ENCODE measurements around the gene ETS1. TPM values are rescaled to one million over a fixed set of nuclear protein-coding genes. Genes with fewer than 3 reads are reported as not detected.
"Not testable (repeated sequence)": the region's sequence is repeated elsewhere in the genome, so short reads cannot be mapped to it uniquely, and the experiment has no call there.

ETS1 gene
- total RNA-seq, 1 donor from 2014 or later = 45.3 TPM

DNA sequence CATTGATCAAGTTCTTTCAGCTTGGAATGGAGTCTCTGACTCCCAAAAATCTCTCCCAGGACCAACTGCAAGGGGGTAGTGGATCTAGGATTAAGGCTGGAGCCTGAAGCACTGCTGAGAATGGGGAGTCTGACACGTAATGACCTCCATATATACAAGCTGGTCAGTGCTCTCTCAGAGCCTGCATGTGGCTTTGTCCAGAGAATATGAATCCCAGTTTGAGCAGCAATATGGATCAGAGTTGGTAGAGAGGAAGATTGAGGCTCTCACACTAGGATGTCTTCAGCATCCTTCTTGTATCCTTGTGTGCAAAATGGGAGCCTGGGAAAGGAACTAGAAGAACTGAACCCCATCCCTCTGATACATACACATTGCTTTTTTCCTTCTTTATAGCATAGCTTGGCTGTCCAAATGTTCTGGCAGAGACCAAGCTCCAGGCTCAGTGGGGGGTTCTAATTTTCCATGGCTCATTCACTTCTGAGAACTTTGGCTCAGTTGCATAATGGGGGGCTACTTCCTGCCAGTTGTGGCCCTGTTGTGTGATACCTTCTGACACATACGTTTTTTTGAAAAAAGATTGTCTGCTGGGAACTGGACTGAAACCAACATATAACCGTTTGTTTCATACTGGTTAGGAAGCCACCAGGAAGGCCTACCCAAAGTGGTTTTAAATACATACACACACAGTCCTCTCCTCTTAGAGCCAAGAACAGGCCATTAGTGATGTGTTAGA lies 138.2 kb downstream of the ETS1 start:
- Histone ChIP-seq H3K27me3 (ENCODE audit: low read depth) (no peaks in the 10 kb centered on the region), H3K9me3 (replicated peaks) (peaks cover 7% of the 10 kb centered on the region), H3K36me3 (no peaks in the 10 kb centered on the region), H3K4me1 (peaks cover 30% of the 10 kb centered on the region), H3K4me3 (no peak overlapping the region), H3K27ac (replicated peaks) (no peak overlapping the region)
- TF ChIP-seq, protein P1, sequence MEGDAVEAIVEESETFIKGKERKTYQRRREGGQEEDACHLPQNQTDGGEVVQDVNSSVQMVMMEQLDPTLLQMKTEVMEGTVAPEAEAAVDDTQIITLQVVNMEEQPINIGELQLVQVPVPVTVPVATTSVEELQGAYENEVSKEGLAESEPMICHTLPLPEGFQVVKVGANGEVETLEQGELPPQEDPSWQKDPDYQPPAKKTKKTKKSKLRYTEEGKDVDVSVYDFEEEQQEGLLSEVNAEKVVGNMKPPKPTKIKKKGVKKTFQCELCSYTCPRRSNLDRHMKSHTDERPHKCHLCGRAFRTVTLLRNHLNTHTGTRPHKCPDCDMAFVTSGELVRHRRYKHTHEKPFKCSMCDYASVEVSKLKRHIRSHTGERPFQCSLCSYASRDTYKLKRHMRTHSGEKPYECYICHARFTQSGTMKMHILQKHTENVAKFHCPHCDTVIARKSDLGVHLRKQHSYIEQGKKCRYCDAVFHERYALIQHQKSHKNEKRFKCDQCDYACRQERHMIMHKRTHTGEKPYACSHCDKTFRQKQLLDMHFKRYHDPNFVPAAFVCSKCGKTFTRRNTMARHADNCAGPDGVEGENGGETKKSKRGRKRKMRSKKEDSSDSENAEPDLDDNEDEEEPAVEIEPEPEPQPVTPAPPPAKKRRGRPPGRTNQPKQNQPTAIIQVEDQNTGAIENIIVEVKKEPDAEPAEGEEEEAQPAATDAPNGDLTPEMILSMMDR (IDR thresholded peaks at IDR 0.05; ENCODE audit: borderline replicate concordance) = no peak
- no peak for DNase-seq
- intact Hi-C loops (cut with micrococcal nuclease) = no loop called here

GRCh38 chr11:128448200-128448886 lies 139.0 kb downstream of the ETS1 start:
- TF ChIP-seq, protein P1 (IDR thresholded peaks at IDR 0.05; ENCODE audit: borderline replicate concordance) = no peak

DNA sequence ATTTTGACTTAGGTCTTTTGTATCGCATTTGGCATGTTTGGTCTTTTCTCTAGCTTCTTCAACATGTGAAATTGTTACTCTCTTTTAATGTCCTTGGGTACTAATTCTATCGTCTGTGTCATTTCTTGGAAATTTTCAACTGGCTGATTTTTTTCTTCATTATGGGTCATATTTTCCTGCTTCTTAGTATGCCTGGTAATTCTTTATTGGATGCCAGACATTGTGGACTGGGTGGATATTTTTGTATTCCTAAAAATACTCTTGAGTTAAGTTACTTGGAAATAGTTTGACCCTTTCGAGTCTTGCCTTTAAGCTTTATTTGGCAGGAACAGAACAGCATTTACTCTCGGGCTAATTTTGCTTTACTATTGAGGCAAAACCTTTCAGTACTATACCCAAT lies 140.1 kb downstream of the ETS1 start:
- no peak for DNase-seq
- peaks cover 7% of the 10 kb centered on the region for H3K9me3 ChIP-seq (replicated peaks)

More at GRCh38 chr11:128448200-128448886, 139.0 kb downstream of the ETS1 start:
- Histone ChIP-seq H3K27ac (replicated peaks) (no peak overlapping the region), H3K27me3 (ENCODE audit: low read depth) (no peaks in the 10 kb centered on the region), H3K4me3 (no peak overlapping the region), H3K4me1 (peaks cover 22% of the 10 kb centered on the region), H3K9me3 (replicated peaks) (peaks cover 7% of the 10 kb centered on the region), H3K36me3 (no peaks in the 10 kb centered on the region)
- intact Hi-C loops (cut with micrococcal nuclease) = no loop called here
- DNase-seq = no peak

DNA sequence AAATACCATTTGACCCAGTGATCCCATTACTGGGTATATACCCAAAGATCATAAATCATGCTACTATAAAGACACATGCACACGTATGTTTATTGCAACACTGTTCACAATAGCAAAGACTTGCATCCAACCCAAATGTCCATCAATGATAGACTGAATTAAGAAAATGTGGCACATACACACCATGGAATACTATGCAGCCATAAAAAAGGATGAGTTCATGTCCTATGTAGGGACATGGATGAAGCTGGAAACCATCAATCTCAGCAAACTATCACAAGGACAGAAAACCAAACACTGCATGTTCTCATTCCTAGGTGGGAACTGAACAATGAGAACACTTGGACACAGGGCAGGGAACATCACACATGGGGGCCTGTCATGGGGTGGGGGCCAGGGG lies 141.4 kb downstream of the ETS1 start:
- H3K36me3 ChIP-seq; H3K4me1 ChIP-seq; H3K9me3 ChIP-seq (replicated peaks); intact Hi-C loops (cut with micrococcal nuclease); H3K27me3 ChIP-seq (ENCODE audit: low read depth); H3K4me3 ChIP-seq; DNase-seq; H3K27ac ChIP-seq (replicated peaks): not testable (repeated sequence)

More for the DNA sequence above, 140.1 kb downstream of the ETS1 start:
- no peaks in the 10 kb centered on the region for H3K27me3 ChIP-seq (ENCODE audit: low read depth)
- intact Hi-C loops (cut with micrococcal nuclease) = no loop called here
- TF ChIP-seq, protein P1 (IDR thresholded peaks at IDR 0.05; ENCODE audit: borderline replicate concordance) = no peak
- no peaks in the 10 kb centered on the region for H3K36me3 ChIP-seq
- no peak overlapping the region for H3K27ac ChIP-seq (replicated peaks)
- H3K4me3 ChIP-seq = no peak overlapping the region
- H3K4me1 ChIP-seq = peaks cover 10% of the 10 kb centered on the region

- TF ChIP-seq, protein P1 (IDR thresholded peaks at IDR 0.05; ENCODE audit: borderline replicate concordance) = no peak
- no peak for DNase-seq
- intact Hi-C loops (cut with micrococcal nuclease) = no loop called here
- Histone ChIP-seq H3K36me3 (no peaks in the 10 kb centered on the region), H3K27ac (replicated peaks) (no peak overlapping the region), H3K4me1 (peaks cover 4% of the 10 kb centered on the region), H3K4me3 (no peak overlapping the region), H3K27me3 (ENCODE audit: low read depth) (no peaks in the 10 kb centered on the region), H3K9me3 (replicated peaks) (no peaks in the 10 kb centered on the region)
Observed at GRCh38 chr11:128437136-128437535, 150.2 kb downstream of the ETS1 start.

- Histone ChIP-seq H3K36me3 (no peaks in the 10 kb centered on the region), H3K9me3 (replicated peaks) (no peaks in the 10 kb centered on the region), H3K4me3 (no peak overlapping the region), H3K27ac (replicated peaks) (no peak overlapping the region), H3K27me3 (ENCODE audit: low read depth) (no peaks in the 10 kb centered on the region), H3K4me1 (peaks cover 4% of the 10 kb centered on the region)
- TF ChIP-seq, protein P1 (IDR thresholded peaks at IDR 0.05; ENCODE audit: borderline replicate concordance) = no peak
- no peak for DNase-seq
- intact Hi-C loops (cut with micrococcal nuclease) = no loop called here
Observed at GRCh38 chr11:128434818-128435217, 152.5 kb downstream of the ETS1 start.

All from left ventricle myocardium inferior (tissue), 1 donor.